Thoracic aorta (tissue), 2 donors: Measurements from ENCODE around the gene MED10. TPM values are rescaled to one million over a fixed set of nuclear protein-coding genes. Genes with fewer than 3 reads are reported as not detected.

Experiments
- ATAC-seq: fragments of 150-250 bp; one replicate; pipeline ENCODE4 v1.8.0; 2017; ENCODE audit warnings: low read depth; ENCODE audit not compliant: insufficient number of reproducible peaks, low FRiP score
- DNase-seq: peaks from one replicate; pipeline ENCODE4 v3.0.0-alpha.2; 2020; ENCODE audit warnings: low spot score
- H3K27ac ChIP-seq, 2 donors: fragments of 200-600 bp; sonication (generic); 1 replicate in 1 of 2; 2 replicates in 1 of 2; pipeline ENCODE4 v1.5.1; 2016; ENCODE audit warnings: mild to moderate bottlenecking in 2 of 2, moderate library complexity in 2 of 2
- H3K27me3 ChIP-seq: fragments of 200-600 bp; sonication (generic); replicated peaks from 2 replicates; pipeline ENCODE4 v1.6.0; 2016; ENCODE audit warnings: mild to moderate bottlenecking; ENCODE audit not compliant: insufficient read depth
- H3K36me3 ChIP-seq: fragments of 200-600 bp; sonication (generic); one replicate; pipeline ENCODE4 v1.5.1; 2016
- H3K4me1 ChIP-seq, 2 donors: fragments of 200-600 bp; sonication (generic); 1 replicate in 1 of 2; 2 replicates in 1 of 2; pipeline versions ENCODE4 v1.5.1 to v1.6.0; 2016; ENCODE audit warnings: low read depth in 2 of 2, mild to moderate bottlenecking in 1 of 2; ENCODE audit not compliant: control insufficient read depth in 1 of 2
- H3K4me3 ChIP-seq: fragments of 200-600 bp; sonication (generic); 2 replicates; pipeline ENCODE4 v1.5.1; 2016; ENCODE audit warnings: mild to moderate bottlenecking
- H3K9me3 ChIP-seq: fragments of 200-600 bp; sonication (generic); 2 replicates; pipeline ENCODE4 v1.5.1; 2016
- total RNA-seq, 2 donors: library from RNA; depleted of rRNA; stranded (reverse); fragments of >200 nt; gene quantifications; one replicate each; pipeline versions ENCODE4 v1.1.0 to v1.2.3, GENCODE V29; 2016
- TF ChIP-seq, protein P1 (sequence below): fragments of 200-600 bp; sonication (generic); IDR thresholded peaks from one replicate; pipeline ENCODE4 v1.5.1; 2019; ENCODE audit warnings: antibody characterized with exemption

Gene MED10
- 10 to 100 TPM; 25.0 to 30.9 TPM for total RNA-seq

DNA sequence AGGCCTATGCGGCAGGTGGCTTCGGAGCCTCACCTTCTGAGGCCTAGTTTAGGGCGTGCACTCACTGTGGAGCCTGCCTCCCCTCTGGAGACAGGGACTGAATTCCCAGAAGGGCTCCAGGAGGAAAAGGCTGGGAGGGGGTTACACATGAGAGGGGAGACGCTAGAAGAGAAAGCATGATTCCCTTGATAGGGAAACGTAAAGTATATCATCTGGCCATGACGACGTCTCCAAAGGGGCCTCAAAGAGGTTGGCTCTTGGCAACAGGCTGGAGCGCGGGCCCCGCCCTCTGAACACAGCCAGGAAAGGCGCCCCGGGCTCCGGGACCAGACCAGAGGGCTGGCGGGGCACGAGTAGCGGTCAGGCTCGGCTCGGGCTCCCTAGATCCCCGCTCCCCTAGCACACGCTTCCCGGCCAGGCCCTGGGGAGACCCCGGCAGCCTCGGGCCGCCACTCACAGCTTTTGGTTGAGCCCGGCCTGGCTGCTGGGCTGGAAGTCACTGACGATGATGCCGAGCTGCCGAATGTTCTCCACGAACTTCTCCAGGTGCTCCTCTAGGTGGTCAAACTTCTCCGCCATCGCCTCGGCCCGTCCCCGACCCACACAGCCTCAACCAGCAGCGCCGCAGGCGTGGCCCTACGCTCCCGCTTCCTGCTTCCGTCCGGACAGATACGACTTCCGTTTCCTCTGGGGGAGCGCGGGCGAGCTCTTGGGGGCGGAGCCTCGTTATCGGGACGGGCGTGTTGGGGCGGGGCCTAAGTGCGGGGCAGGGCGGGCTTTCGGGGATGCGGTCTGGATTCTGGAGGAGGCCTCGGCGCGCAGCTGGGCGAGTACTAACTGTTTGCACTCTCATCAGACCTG is at the start of gene MED10:
Gene MED10 (minus strand): TSS at position 643 of the 861 bp plus-strand sequence. CDS start 64 bp downstream, at position 579.
- peak within 1 kb of the TSS; percentile 95 for H3K4me3 ChIP-seq
- H3K27ac ChIP-seq: peak within 1 kb of the TSS; percentile 86 to 88
- peaks cover 13 to 33% of the 10 kb centered on the region in 2 donors for H3K4me1 ChIP-seq
- H3K9me3 ChIP-seq: no peaks in the 10 kb centered on the region
- ATAC-seq (peak; percentile 93), DNase-seq (peak; percentile 81)
- TF ChIP-seq, protein P1, sequence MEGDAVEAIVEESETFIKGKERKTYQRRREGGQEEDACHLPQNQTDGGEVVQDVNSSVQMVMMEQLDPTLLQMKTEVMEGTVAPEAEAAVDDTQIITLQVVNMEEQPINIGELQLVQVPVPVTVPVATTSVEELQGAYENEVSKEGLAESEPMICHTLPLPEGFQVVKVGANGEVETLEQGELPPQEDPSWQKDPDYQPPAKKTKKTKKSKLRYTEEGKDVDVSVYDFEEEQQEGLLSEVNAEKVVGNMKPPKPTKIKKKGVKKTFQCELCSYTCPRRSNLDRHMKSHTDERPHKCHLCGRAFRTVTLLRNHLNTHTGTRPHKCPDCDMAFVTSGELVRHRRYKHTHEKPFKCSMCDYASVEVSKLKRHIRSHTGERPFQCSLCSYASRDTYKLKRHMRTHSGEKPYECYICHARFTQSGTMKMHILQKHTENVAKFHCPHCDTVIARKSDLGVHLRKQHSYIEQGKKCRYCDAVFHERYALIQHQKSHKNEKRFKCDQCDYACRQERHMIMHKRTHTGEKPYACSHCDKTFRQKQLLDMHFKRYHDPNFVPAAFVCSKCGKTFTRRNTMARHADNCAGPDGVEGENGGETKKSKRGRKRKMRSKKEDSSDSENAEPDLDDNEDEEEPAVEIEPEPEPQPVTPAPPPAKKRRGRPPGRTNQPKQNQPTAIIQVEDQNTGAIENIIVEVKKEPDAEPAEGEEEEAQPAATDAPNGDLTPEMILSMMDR: no peak
- H3K27me3 ChIP-seq: no peaks in the 10 kb centered on the region
- peaks cover 30% of the 10 kb centered on the region for H3K36me3 ChIP-seq

DNA sequence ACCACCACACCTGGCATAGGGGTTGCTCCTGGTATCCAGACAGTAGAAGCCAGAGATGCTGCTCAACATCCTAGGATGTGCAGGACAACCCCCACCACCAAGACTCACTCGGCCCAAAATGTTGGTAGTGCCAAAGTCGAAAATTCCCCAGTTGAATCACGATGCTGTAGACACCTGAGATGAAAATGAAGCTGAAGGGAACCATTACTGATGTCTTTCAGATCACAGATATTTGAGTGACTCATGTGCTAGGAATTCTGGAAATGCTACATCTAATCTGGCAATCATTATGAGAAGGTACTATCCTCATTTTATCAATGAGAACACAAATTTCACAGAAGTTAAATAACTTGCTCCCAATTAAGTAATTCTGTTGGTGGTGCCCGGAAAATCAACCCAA is 49.3 kb upstream of the MED10 start:
- Histone ChIP-seq H3K27ac (no peak overlapping the region), H3K36me3 (no peaks in the 10 kb centered on the region), H3K27me3 (no peaks in the 10 kb centered on the region), H3K4me1 (no peaks in the 10 kb centered on the region), H3K9me3 (no peaks in the 10 kb centered on the region), H3K4me3 (no peak overlapping the region)
- DNase-seq (no peak), ATAC-seq (no peak)
- TF ChIP-seq, protein P1: no peak

GRCh38 chr5:6424700-6425099 is 46.4 kb upstream of the MED10 start:
- Histone ChIP-seq H3K9me3 (no peaks in the 10 kb centered on the region), H3K4me3 (no peak overlapping the region), H3K27ac (no peak overlapping the region), H3K36me3 (no peaks in the 10 kb centered on the region), H3K4me1 (peaks cover 0 to 2% of the 10 kb centered on the region in 2 donors), H3K27me3 (no peaks in the 10 kb centered on the region)
- DNase-seq (no peak), ATAC-seq (no peak)
- TF ChIP-seq, protein P1: no peak

DNA sequence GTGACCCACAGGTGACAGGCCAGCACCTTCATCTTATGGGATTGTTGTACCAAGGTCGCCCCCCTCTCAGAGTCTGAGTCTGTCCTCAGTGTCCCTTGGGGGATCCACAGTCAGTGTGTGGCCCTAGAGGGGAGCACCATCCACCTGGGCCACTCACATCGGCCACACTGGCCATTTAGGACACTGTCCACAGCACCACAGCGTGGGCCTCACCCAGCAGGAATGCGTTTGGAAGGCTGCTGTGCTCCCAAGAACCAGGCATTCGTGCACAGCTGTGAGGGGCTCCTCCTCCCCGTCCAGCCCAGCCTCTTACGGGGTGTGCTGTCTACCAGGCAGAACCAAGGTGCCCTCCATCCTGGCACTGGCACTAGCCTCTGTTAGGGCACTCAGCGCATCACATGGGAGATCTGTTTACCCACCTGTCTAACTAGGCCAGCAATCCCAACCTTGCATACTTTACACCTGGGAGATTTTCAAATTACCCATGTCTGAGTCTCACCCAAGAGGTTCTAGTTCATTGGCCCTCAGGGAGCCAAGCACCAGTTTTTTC is 45.8 kb upstream of the MED10 start:
- Histone ChIP-seq H3K27ac (no peak overlapping the region), H3K9me3 (no peaks in the 10 kb centered on the region), H3K36me3 (no peaks in the 10 kb centered on the region), H3K27me3 (no peaks in the 10 kb centered on the region), H3K4me1 (peaks cover 3 to 8% of the 10 kb centered on the region in 2 donors), H3K4me3 (no peak overlapping the region)
- TF ChIP-seq, protein P1: no peak
- no peak for DNase-seq
- no peak for ATAC-seq

GRCh38 chr5:6423327-6424109 is 45.2 kb upstream of the MED10 start:
- Histone ChIP-seq H3K27ac (no peak overlapping the region), H3K36me3 (no peaks in the 10 kb centered on the region), H3K9me3 (no peaks in the 10 kb centered on the region), H3K4me1 (peaks cover 7 to 13% of the 10 kb centered on the region in 2 donors), H3K27me3 (no peaks in the 10 kb centered on the region), H3K4me3 (no peak overlapping the region)
- TF ChIP-seq, protein P1: no peak
- no peak for DNase-seq
- ATAC-seq: no peak
